ENCODE results near the gene RNF166.

Gene RNF166

GRCh38 chr16:88706965-88707826 lies 988 bp upstream of the RNF166 start:
- no peak for TF ChIP-seq CTCF (IDR thresholded peaks at IDR 0.05)

GRCh38 chr16:88705801-88706228 lies 393 bp downstream of the RNF166 start:
- TF ChIP-seq CTCF (IDR thresholded peaks at IDR 0.05): no peak

DNA sequence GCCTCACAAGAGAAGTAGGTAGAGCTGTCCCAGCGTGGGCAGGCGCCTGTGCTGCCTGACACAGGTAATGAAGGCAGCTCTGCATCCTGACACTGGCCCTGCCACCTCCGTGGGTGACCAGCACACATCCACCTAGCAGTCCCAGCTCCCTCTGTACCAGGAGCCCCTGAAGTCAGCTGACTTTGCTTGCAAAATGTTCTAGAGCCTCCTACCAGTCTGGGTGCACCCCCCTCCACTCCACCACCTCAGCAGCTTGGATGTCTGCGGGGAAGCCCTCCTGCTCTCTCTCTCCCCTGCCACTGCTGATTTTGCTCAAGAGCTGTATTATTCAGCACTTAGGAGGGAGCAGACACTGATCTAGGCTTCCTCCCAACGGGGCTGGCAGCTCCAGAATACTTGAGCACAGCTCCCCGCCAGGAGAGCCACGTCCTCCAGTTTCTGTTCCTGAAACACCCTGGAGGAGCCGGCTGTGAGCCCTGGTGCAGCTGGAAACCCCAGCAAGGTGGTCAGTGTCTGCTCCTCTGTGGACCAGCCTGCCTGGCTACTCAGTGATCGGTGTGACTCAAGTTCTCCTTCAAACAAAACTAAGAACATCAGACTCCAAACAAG lies 1.0 kb downstream of the RNF166 start:
- TF ChIP-seq CTCF (IDR thresholded peaks at IDR 0.05): no peak

- no peak for TF ChIP-seq CTCF (IDR thresholded peaks at IDR 0.05)
Measured at GRCh38 chr16:88703486-88704309, 2.5 kb downstream of the RNF166 start.

GRCh38 chr16:88702371-88703210 lies 3.6 kb downstream of the RNF166 start:
- TF ChIP-seq CTCF (IDR thresholded peaks at IDR 0.05): no peak

- no peak for TF ChIP-seq CTCF (IDR thresholded peaks at IDR 0.05)
Measured at GRCh38 chr16:88701581-88702370, 4.4 kb downstream of the RNF166 start.
